H1 (cell line): ENCODE measurements around the gene RAD51B. TPM values are rescaled to one million over a fixed set of nuclear protein-coding genes. Genes with fewer than 3 reads are reported as not detected.

ENCODE experiments used
- CTCF ChIA-PET: fragments of 300-600 bp; sonication (Branson Sonifier 250); formaldehyde crosslinking; loops from one replicate; lab custom pipeline; 2021; ENCODE audit not compliant: partially characterized antibody; lab: Charles Lee
- POLR2A ChIA-PET: fragments of 300-600 bp; sonication (Branson Sonifier 250); formaldehyde crosslinking; loops from one replicate; lab custom pipeline; 2021; ENCODE audit warnings: inconsistent platforms; ENCODE audit not compliant: partially characterized antibody; lab: Charles Lee
- DNase-seq, 2 experiments: peaks; one replicate each; pipeline versions ENCODE4 v3.0.0 to v3.0.0-alpha.2; 2010 to 2022; ENCODE audit warnings: low spot score in 2 of 2, low read depth in 1 of 2, mixed read lengths in 1 of 2
- FAIRE-seq: peaks from 2 replicates; lab custom pipeline; 2011; peaks lifted over from hg19 to GRCh38; lab: Jason Lieb, UNC
- H2AFZ ChIP-seq: 2 replicates; pipeline ENCODE4 v1.8.1; 2012; ENCODE audit warnings: low read length, inconsistent platforms
- H2AK5ac ChIP-seq: 2 replicates; pipeline ENCODE4 v1.6.1; 2013; ENCODE audit warnings: low read depth, low read length
- H2BK120ac ChIP-seq: replicated peaks from 2 replicates; pipeline ENCODE3; 2013; ENCODE audit warnings: low read depth, low read length, inconsistent platforms
- H2BK12ac ChIP-seq: 2 replicates; pipeline ENCODE4 v1.6.1; 2013; ENCODE audit warnings: low read depth, low read length
- H2BK15ac ChIP-seq: 2 replicates; pipeline ENCODE4 v1.6.1; 2013; ENCODE audit warnings: low read length
- H2BK20ac ChIP-seq: 2 replicates; pipeline ENCODE4 v1.6.1; 2013; ENCODE audit warnings: low read length
- H2BK5ac ChIP-seq: 2 replicates; pipeline ENCODE4 v1.6.1; 2013; ENCODE audit warnings: low read depth, low read length
- H3K14ac ChIP-seq: 2 replicates; pipeline ENCODE4 v1.6.1; 2013; ENCODE audit warnings: inconsistent platforms; ENCODE audit not compliant: insufficient read length
- H3K18ac ChIP-seq: 2 replicates; pipeline ENCODE4 v1.6.1; 2013; ENCODE audit warnings: low read length; ENCODE audit errors: extremely low read depth
- H3K23ac ChIP-seq: 2 replicates; pipeline ENCODE4 v1.6.1; 2013; ENCODE audit warnings: inconsistent platforms; ENCODE audit not compliant: insufficient read length
- H3K23me2 ChIP-seq: 2 replicates; pipeline ENCODE4 v1.6.1; 2013; ENCODE audit warnings: low read depth, low read length
- H3K27ac ChIP-seq: 2 replicates; pipeline ENCODE4 v1.6.1; 2011; ENCODE audit warnings: low read depth, low read length, inconsistent platforms
- H3K27me3 ChIP-seq, 4 experiments: replicated peaks in 1 of 4; 1 replicate in 1 of 4; 2 replicates in 3 of 4; pipeline versions ENCODE4 v1.6.1 to v1.8.1; 2011 to 2013; ENCODE audit warnings: low read length in 3 of 4, mild to moderate bottlenecking in 3 of 4, inconsistent platforms in 2 of 4, mixed read lengths in 2 of 4, moderate library complexity in 1 of 4; ENCODE audit not compliant: control insufficient read depth in 3 of 4, insufficient read depth in 3 of 4; ENCODE audit errors: extremely low read depth in 1 of 4
- H3K36me3 ChIP-seq, 4 experiments: 2 replicates each; pipeline versions ENCODE4 v1.6.1 to v1.8.1; 2011 to 2013; ENCODE audit warnings: mild to moderate bottlenecking in 4 of 4, low read length in 3 of 4, moderate library complexity in 2 of 4, control low read depth in 1 of 4, inconsistent platforms in 1 of 4; ENCODE audit not compliant: insufficient read depth in 4 of 4, control insufficient read depth in 2 of 4
- H3K4ac ChIP-seq: replicated peaks from 2 replicates; pipeline ENCODE3; 2013; ENCODE audit warnings: low read length, low read depth, mixed read lengths, inconsistent platforms; ENCODE audit not compliant: insufficient read length
- H3K4me1 ChIP-seq, 4 experiments: replicated peaks in 1 of 4; 1 replicate in 1 of 4; 2 replicates in 3 of 4; pipeline versions ENCODE4 v1.6.1 to v1.8.1; 2011 to 2013; ENCODE audit warnings: low read length in 3 of 4, inconsistent platforms in 2 of 4, mixed read lengths in 1 of 4; ENCODE audit not compliant: insufficient read depth in 4 of 4, control insufficient read depth in 3 of 4
- H3K4me2 ChIP-seq, 2 experiments: 2 replicates each; pipeline versions ENCODE4 v1.6.1 to v1.8.1; 2011 to 2013; ENCODE audit warnings: low read depth in 2 of 2, low read length in 2 of 2, control low read depth in 1 of 2, inconsistent platforms in 1 of 2, mild to moderate bottlenecking in 1 of 2; ENCODE audit not compliant: insufficient read depth in 1 of 2
- H3K4me3 ChIP-seq, 4 experiments: fragments of 200-600, 300-600 bp in 1 of 4; sonication (generic), shearing (Covaris generic), sonication (Bioruptor Twin) in 1 of 4; 2 replicates each; pipeline versions ENCODE4 v1.5.1 to v1.8.1; 2011 to 2016; ENCODE audit warnings: low read length in 4 of 4, low read depth in 3 of 4, control low read depth in 2 of 4, inconsistent platforms in 2 of 4, mild to moderate bottlenecking in 2 of 4, mixed read lengths in 1 of 4, moderate library complexity in 1 of 4; ENCODE audit not compliant: insufficient read depth in 2 of 4; ENCODE audit errors: extremely low read depth in 1 of 4
- H3K56ac ChIP-seq: replicated peaks from 2 replicates; pipeline ENCODE3; 2013; ENCODE audit warnings: low read depth, mild to moderate bottlenecking, mixed read lengths, low read length, inconsistent platforms; ENCODE audit not compliant: insufficient read length
- H3K79me1 ChIP-seq: 2 replicates; pipeline ENCODE4 v1.6.1; 2013; ENCODE audit warnings: low read depth, low read length, control low read depth
- H3K79me2 ChIP-seq, 2 experiments: 2 replicates each; pipeline versions ENCODE4 v1.6.1 to v1.8.1; 2012 to 2013; ENCODE audit warnings: low read length in 2 of 2, mild to moderate bottlenecking in 2 of 2, inconsistent platforms in 1 of 2; ENCODE audit not compliant: insufficient read depth in 2 of 2, control insufficient read depth in 1 of 2
- H3K9ac ChIP-seq, 4 experiments: replicated peaks in 1 of 4; 1 replicate in 1 of 4; 2 replicates in 3 of 4; pipeline versions ENCODE4 v1.6.1 to v1.8.1; 2011 to 2013; ENCODE audit warnings: low read depth in 3 of 4, low read length in 3 of 4, control low read depth in 2 of 4, mild to moderate bottlenecking in 2 of 4, moderate library complexity in 2 of 4, inconsistent platforms in 1 of 4; ENCODE audit errors: extremely low read depth in 1 of 4
- H3K9me3 ChIP-seq, 2 experiments: 2 replicates each; pipeline versions ENCODE4 v1.6.1 to v1.8.1; 2012 to 2013; ENCODE audit warnings: mild to moderate bottlenecking in 2 of 2, moderate library complexity in 2 of 2, control low read depth in 1 of 2, inconsistent platforms in 1 of 2, low read depth in 1 of 2, low read length in 1 of 2, mixed read lengths in 1 of 2; ENCODE audit not compliant: insufficient read depth in 2 of 2
- H4K20me1 ChIP-seq, 2 experiments: replicated peaks in 1 of 2; 2 replicates each; pipeline versions ENCODE3 to v1.8.1; 2011 to 2013; ENCODE audit warnings: inconsistent platforms in 2 of 2, low read length in 2 of 2, mild to moderate bottlenecking in 1 of 2; ENCODE audit not compliant: insufficient read depth in 2 of 2, control insufficient read depth in 1 of 2
- H4K5ac ChIP-seq: 2 replicates; pipeline ENCODE4 v1.6.1; 2013; ENCODE audit warnings: low read length, low read depth, mixed read lengths, inconsistent platforms; ENCODE audit not compliant: insufficient read length
- H4K8ac ChIP-seq: 2 replicates; pipeline ENCODE4 v1.8.0; 2013; ENCODE audit warnings: mild to moderate bottlenecking, moderate library complexity, low read length, inconsistent platforms; ENCODE audit not compliant: insufficient read depth; ENCODE audit errors: extremely low read depth
- H4K91ac ChIP-seq: replicated peaks from 2 replicates; pipeline ENCODE3; 2013; ENCODE audit warnings: low read length, mixed read lengths, inconsistent platforms; ENCODE audit not compliant: insufficient read length
- BACH1 ChIP-seq: IDR thresholded peaks from 2 replicates; pipeline ENCODE4 v1.6.1; 2012; ENCODE audit warnings: low read length, improper control_type of control experiment
- BRCA1 ChIP-seq: IDR thresholded peaks from 2 replicates; pipeline ENCODE4 v1.6.1; 2012; ENCODE audit warnings: low read depth, low read length, improper control_type of control experiment
- CBX5 ChIP-seq: fragments of 300-800, 300-1000 bp; sonication (generic); IDR thresholded peaks from 2 replicates; pipeline ENCODE4 v1.7.1; 2016; ENCODE audit warnings: antibody characterized with exemption, low read length, low read depth
- CBX8 ChIP-seq: fragments of 300-800, 300-1000 bp; sonication (generic); IDR thresholded peaks from 2 replicates; pipeline ENCODE4 v1.7.1; 2016; ENCODE audit warnings: low read depth, low read length, borderline replicate concordance
- CEBPB ChIP-seq: IDR thresholded peaks from 2 replicates; pipeline ENCODE4 v1.6.1; 2012; ENCODE audit warnings: low read depth, low read length
- CREB1 ChIP-seq: IDR thresholded peaks from 2 replicates; pipeline ENCODE4 v1.6.1; 2012; ENCODE audit warnings: inconsistent platforms
- CTBP2 ChIP-seq: IDR thresholded peaks from 2 replicates; pipeline ENCODE4 v1.7.0; 2011; ENCODE audit warnings: borderline replicate concordance, mild to moderate bottlenecking, moderate library complexity, mixed read lengths, low read length; ENCODE audit not compliant: insufficient read depth, insufficient read length
- GTF2F1 ChIP-seq: IDR thresholded peaks from 2 replicates; pipeline ENCODE4 v1.6.1; 2012; ENCODE audit warnings: low read depth, low read length, improper control_type of control experiment, borderline replicate concordance
- HDAC6 ChIP-seq: IDR thresholded peaks from one replicate; pipeline ENCODE4 v1.7.1; 2012; ENCODE audit warnings: low read depth, mild to moderate bottlenecking, inconsistent platforms, low read length, moderate library complexity
- POLR2A ChIP-seq, 2 experiments: IDR thresholded peaks; 1 replicate in 1 of 2; 2 replicates in 1 of 2; pipeline ENCODE4 v1.6.1; 2011; ENCODE audit warnings: low read depth in 2 of 2, low read length in 2 of 2, mild to moderate bottlenecking in 2 of 2; ENCODE audit errors: control extremely low read depth in 1 of 2
- POU5F1 ChIP-seq: IDR thresholded peaks from 2 replicates; pipeline ENCODE4 v1.6.1; 2011; ENCODE audit warnings: low read depth, mild to moderate bottlenecking, low read length, moderate library complexity
- SP2 ChIP-seq: IDR thresholded peaks from 2 replicates; pipeline ENCODE4 v1.6.1; 2012; ENCODE audit warnings: mild to moderate bottlenecking, low read length, inconsistent platforms
- WGBS, 2 experiments: shearing (Covaris generic) in 1 of 2; methylation state at CpG; one replicate each; pipeline versions ENCODE4 v1.1.6 to v1.1.7; 2013 to 2015; ENCODE audit warnings: low lambda C conversion rate in 2 of 2, mixed read lengths in 2 of 2, inconsistent platforms in 1 of 2, low coverage in 1 of 2, missing lambda C conversion rate in 1 of 2; ENCODE audit not compliant: insufficient replicate concordance in 2 of 2, insufficient coverage in 1 of 2, insufficient read length in 1 of 2; ENCODE audit errors: extremely low coverage in 1 of 2, missing lambda C conversion rate in 1 of 2; 5-methylcytosine and 5-hydroxymethylcytosine counted together
- polyA plus RNA-seq, 7 experiments: library from polyadenylated mRNA; depleted of rRNA in 3 of 7; stranded (reverse) in 5 of 7; unstranded in 2 of 7; fragments of >200 nt in 5 of 7; fragments of 200-250 nt in 2 of 7; gene quantifications; 1 replicate in 5 of 7; 2 replicates in 1 of 7; 4 replicates in 1 of 7; pipeline versions ENCODE4 v1.2.1 to v1.2.3, GENCODE V29; 2011 to 2013; ENCODE audit warnings: missing spikeins in 2 of 7, mixed read lengths in 2 of 7
- total RNA-seq: library from RNA; stranded (reverse); fragmentation: NEBNext Ultra II Directional; extraction: Animal tissue kit (Norgen Biotek cat#: 25700); gene quantifications from 2 replicates; pipeline ENCODE4 v1.2.1, GENCODE V29; 2021
- TF ChIP-seq, protein P1 (sequence below): IDR thresholded peaks from 2 replicates; pipeline ENCODE4 v1.6.1; 2011; ENCODE audit warnings: low read depth, mild to moderate bottlenecking, low read length; ENCODE audit not compliant: insufficient read depth

RAD51B gene
- total and polyA plus RNA-seq, 2 of the 8 experiments (the other 6 are each of a cell fraction or from before 2014, with no cell fraction given): 3.9 to 14.9 TPM

DNA sequence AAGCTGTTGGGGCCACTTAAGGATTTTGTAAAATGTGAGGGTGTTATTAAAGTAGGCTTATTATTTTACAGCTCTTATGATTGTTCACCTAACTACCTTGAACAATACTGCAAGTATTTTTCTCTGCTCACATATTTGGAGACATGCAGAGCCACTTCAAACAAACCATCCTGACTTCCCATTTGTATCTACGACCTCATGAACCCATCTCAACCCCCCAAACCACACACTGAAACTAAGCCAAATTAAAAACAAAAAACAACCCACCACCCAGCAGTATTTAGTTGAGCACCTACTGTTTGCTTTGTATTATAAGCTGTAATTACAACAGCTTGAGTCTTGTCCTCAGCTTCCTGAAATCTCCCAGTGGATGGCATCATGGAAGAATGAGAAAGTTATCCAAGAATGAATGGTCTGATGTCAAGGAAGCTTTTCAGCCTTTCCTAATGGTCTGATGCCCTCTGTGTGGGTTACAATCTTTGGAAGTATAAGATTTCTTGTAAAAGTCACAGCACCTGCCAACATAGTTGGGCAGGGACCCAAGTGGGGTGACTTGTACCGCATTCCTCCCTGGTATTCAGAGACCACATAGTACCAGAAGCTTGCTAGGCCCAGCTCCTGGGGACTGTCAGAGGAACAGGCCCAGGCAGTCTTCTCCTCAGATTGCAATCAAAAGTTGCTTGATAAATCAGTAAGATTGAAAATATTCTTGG is 556.6 kb downstream of the RAD51B start:
- Histone ChIP-seq H3K56ac (no peak overlapping the region), H2AFZ (no peak overlapping the region), H2BK20ac (no peak overlapping the region), H3K4ac (no peak overlapping the region), H4K91ac (no peak overlapping the region), H3K4me1 (peaks cover 0 to 6% (median 4%) of the 10 kb centered on the region in 4 experiments; a peak in 3 of 7 replicates), H2BK12ac (no peak overlapping the region), H4K8ac (no peak overlapping the region), H3K79me1 (no peaks in the 10 kb centered on the region), H3K4me3 (no peak overlapping the region), H3K14ac (no peak overlapping the region), H4K20me1 (no peaks in the 10 kb centered on the region), H2BK120ac (no peak overlapping the region), H3K27me3 (no peaks in the 10 kb centered on the region), H3K79me2 (no peaks in the 10 kb centered on the region), H3K9ac (no peak overlapping the region), H3K27ac (no peak overlapping the region), H2BK5ac (no peak overlapping the region), H4K5ac (no peak overlapping the region), H3K4me2 (no peak overlapping the region), H2AK5ac (no peak overlapping the region), H3K36me3 (no peaks in the 10 kb centered on the region), H3K18ac (no peak overlapping the region), H2BK15ac (no peak overlapping the region), H3K9me3 (no peaks in the 10 kb centered on the region), H3K23me2 (no peaks in the 10 kb centered on the region), H3K23ac (no peak overlapping the region)
- DNase-seq (no peak), FAIRE-seq (no peak)
- CTCF ChIA-PET: interaction anchor here (0.6 to 1.9 kb wide), 6 partner anchors 10 to 382 kb away, joined by 3 to 6 read pairs (median 4); no protein-coding TSS in a partner anchor
- TF ChIP-seq CTBP2: no peak
- TF ChIP-seq CREB1: no peak
- no peak for TF ChIP-seq BRCA1
- no peak for TF ChIP-seq SP2
- TF ChIP-seq HDAC6: no peak
- TF ChIP-seq, protein P1, sequence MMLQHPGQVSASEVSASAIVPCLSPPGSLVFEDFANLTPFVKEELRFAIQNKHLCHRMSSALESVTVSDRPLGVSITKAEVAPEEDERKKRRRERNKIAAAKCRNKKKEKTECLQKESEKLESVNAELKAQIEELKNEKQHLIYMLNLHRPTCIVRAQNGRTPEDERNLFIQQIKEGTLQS: no peak
- no peak for TF ChIP-seq CBX5
- TF ChIP-seq BACH1: no peak
- TF ChIP-seq CEBPB: no peak
- TF ChIP-seq POLR2A (IDR thresholded peaks at IDR 0.05; ENCODE audit: control extremely low read depth in 1 of 2, low read depth in 2 of 2, low read length in 2 of 2): no peak
- TF ChIP-seq POU5F1: no peak
- TF ChIP-seq GTF2F1: no peak
- no peak for TF ChIP-seq CBX8
- WGBS, 2 experiments: 86% methylated on average over 2 of the region's 2 CpGs; no CpG with 5 or more reads in 1 of the 2 experiments
- POLR2A ChIA-PET: interaction anchor here (0.6 to 1.7 kb wide), 3 partner anchors 12 to 464 kb away, joined by 3 to 5 read pairs (median 3); partner anchors contain the start of gene ZFP36L1
